ENCODE measurements around the gene GTF2F2.
A peak's percentile ranks its signal among the peaks of the same experiment; 100 is the strongest.
"Not testable (repeated sequence)": the region's sequence is repeated elsewhere in the genome, so short reads cannot be mapped to it uniquely, and the experiment has no call there.

The GTF2F2 gene

DNA sequence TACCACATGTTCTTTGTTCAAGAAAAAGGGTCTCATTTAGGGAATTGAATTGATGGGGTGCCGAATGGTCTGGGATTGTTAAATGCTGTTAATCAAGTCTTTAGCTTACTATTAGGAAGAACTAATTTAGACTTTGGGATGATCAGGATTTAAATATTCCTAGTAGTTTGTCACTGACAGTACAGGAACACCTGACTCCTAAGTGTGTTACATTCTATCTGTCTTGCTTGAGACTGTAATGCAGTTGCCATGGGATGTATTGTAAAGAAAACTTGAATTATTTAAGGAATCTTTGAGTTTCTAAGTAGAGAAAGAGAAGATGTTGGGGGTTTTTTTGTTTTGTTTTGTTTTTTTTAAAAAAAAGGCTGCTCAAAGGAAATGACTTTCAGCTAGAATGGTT, 98.4 kb downstream of the GTF2F2 start:
- DNase-seq (ENCODE audit: low spot score), result no peak

DNA sequence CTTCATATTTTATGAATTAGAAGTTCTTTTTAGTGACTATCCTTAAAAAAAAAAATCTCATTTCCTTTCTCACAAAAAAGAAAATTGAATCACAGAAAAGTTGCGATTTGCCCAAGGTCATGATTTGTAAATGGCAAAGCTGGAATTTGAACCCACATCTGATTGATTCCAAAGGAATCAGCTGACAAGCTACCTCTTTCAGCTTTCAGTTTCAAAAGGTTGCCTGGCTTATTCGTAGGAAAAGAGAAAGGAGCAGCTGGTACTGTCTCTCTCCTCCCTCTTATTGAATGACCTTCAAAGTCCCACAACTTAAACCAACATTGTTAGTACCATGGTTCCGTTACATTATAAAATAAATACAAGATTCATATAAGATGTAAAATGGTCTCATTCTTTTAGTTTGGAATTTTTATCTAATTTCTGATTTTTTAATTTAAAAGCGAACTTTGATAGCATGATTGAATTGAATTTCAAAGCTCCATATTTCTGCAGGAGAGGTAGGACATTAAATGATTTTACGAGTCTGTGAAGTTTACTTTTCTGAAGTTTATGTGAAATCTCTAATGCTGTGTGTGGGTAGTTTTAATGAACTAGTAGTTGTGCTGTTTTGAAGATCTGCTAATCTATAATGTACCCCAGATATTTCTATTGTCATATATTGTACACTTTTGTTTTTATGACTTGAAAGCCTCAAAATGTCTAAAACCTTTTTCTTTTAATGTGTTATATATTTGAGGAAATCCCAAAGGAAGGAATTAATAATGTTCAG, 99.0 kb downstream of the GTF2F2 start:
- no peak for DNase-seq (ENCODE audit: low spot score)

DNA sequence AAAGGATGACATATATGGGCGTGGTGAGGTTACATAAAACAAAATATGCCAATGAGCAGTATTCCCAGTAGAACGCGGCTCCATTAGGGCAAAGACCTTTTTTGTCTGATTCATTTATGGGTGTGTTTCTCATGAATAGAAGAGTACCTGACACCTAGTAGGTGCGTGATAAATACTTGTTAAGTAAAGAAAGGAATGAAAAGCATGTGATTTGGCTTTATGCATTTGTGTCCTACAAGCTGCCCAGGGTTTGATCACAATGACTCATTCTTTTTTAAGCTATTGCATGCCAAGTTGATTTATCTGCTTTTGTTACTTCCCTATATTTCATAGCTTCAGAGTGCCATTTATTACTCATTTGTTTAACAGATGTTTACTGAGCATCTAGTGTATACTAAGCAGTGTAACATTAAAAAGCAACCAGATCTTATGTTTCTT, 99.6 kb downstream of the GTF2F2 start:
- DNase-seq (ENCODE audit: low spot score), result no peak

DNA sequence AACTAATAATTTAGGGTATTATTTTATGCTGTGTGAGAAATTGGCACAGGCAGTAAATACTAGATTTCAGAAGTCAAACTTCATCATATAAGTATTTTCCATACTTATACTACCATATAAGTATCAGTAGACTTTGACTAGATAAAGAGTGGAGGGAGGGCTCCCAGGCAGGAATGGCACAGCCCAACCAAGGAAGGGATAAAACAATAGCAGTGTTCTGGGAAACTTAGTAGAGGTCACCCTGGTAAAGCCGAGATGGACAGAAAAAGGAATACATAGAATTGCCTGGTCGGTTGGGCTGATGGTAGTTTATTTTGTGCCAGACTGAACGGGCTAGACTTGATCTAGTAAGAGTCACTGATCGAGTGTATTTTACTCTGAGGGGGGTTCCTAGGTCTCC, 100.1 kb downstream of the GTF2F2 start:
- no peak for DNase-seq (ENCODE audit: low spot score)

DNA sequence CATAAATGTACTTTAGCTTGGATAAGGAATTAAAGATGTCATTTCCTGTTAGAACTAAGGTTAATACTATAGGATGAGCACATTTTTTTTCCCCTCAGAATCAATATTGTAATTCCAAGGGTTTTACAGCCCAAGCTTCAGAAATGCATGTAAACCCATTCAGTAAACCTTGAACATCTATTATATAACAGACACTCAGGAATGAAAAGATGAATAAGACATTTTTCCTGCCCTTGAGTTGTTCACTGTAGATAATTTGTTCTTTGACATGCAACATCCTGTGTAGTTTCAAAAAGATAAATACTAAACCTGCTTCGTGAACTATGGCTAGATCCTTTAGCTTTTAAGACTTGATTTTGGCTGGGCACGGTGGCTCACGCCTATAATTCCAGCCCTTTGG, 102.2 kb downstream of the GTF2F2 start:
- no peak for DNase-seq (ENCODE audit: low spot score)

DNA sequence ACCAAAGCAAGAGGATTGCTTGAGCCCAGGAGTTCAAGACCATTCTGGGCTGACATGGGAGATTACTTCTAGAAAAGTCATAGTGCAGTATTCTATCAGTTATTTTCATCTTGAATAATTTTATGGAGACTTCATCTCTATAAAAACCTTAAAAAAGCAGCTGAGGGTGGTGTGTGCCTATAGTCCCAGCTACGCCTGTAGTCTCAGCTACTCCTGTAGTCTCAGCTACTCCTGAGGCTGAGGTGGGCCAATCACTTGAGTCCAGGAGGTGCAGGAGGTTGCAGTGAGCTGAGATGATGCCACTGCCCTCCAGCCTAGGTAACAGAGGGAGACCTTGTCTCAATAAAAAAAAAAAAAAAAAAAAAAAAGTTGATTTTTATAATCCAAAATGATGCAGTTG, 102.6 kb downstream of the GTF2F2 start:
- no peak for DNase-seq (ENCODE audit: low spot score)

DNA sequence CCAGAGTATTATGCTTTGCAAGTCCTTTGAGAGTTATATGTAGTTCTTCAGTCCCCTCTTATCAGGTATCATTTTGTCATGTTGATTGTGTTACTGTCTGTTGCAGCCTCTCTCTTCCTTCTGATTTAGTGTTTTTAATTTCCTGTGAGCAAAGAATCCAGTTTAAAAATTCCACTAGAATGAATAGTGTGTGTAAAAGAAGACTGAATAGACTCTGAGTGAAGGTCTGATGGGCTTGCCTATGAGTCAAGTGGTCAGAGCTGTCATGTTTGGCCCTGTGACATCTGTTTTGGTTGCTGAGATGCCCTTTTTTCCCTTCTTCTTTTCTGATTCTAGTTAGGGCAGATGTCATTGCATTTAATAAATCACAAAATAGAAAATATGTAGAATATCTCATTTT, 103.9 kb downstream of the GTF2F2 start:
- no peak for DNase-seq (ENCODE audit: low spot score)

DNA sequence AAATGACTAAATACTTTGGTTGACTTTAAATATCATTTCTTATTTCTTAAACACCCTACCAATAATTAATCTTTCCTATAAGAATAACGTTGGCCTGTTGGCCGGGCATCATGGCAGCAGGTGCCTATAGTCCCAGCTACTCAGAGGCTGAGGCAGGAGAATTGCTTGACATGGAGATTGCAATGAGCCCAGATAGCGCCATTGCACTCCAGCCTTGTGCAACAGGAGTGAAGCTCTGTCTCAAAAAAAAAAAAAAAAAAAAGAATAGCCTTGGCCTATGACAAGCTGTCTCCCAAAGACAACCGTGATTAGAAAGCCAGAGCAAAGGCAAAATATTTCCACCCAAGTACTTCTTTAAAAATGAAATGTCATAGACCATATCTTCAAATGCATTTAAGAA, 105.1 kb downstream of the GTF2F2 start:
- no peak for DNase-seq (ENCODE audit: low spot score)

DNA sequence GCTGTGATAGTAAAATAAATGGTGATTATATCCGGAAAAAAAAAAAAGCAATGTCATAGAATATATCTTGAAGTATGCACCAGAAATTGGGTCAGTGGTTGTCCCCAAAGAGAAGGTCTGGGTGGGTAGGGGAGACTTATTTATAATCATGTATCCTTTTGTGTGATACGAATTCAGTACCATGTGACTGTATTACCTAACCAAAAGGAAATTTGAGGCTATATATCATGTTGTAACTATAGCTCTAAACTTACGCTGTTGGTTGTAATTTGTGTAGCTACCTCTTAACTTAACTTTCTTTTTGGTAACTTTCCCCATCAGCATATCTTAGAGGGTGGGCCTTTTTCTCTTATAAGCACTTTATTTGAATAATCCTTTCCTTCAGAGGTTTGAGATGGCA, 105.7 kb downstream of the GTF2F2 start:
- DNase-seq (ENCODE audit: low spot score), result no peak

DNA sequence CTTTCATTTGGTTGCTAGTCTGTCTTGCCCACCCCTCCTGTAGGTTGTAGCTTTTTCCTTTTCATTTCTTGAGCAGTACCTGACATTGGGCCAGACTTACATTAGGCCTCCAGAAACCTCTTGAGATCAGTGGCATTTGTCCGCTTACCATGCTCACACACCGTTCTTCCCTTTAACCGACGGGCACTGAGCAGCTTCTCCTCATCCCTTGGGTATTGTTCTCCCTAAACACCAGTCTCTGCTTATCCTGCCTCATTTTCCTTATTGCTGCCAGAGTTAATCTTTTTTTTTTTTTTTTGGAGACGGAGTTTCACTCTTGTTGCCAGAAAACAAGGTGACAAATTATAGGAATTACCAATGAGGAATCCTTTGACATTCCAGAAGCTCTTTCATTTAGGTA, 107.7 kb downstream of the GTF2F2 start:
- no peak for DNase-seq (ENCODE audit: low spot score)

DNA sequence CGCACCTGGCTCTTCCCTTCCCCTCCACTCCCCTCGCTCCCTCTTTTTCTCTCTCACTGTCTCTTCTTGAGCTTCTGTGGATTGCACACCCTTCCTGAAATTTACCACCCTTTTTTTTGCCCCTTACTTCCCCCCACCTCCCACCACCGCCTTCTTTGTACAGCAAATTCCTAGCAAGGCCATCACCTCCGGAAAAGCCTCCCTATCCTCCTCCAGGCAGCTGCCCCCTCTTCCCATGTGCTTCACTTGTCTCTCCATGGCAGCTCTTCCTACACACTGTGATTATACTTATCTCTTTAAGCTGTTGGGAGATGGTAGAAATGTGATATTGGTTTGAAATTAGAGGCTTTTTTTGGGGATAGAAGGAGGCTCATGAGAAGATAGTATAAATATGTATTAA, 108.9 kb downstream of the GTF2F2 start:
- DNase-seq (ENCODE audit: low spot score), result no peak

DNA sequence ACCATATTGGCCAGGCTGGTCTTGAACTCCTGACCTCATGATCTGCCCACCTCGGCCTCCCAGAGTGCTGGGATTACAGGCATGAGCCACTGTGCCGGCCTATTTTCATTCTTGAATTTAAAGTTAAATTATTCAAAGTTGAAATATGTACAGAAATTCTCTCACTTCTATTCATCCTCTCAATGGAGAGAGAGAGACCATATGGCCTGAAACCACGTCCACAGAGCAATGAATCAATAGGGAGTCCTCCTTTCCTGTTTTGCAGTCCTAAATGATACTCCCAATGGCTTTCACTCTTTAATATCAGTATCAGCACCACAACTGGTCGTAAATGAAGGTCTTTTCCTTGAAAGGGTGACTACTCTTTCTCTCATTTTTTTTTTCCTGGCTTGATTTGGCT, 111.0 kb downstream of the GTF2F2 start:
- no peak for DNase-seq (ENCODE audit: low spot score)

DNA sequence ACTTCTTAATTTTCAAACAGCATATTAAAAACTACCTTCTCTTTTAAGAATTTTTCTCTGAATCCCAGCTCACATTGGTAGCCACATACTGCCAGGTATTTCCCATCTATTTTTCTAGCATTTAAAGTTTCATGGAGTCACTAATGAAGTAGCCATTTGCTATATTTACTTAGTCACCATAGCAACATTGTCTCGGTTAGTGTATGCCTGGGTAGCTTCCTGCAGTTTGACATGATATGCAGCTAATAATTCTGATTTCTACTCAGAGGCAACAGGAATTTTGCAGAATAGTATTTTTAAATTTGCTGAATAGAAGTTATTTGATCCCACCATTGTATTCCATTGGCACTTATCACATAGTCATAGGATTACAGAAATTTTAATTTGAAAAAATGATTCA, 111.4 kb downstream of the GTF2F2 start:
- DNase-seq (ENCODE audit: low spot score), result no peak

DNA sequence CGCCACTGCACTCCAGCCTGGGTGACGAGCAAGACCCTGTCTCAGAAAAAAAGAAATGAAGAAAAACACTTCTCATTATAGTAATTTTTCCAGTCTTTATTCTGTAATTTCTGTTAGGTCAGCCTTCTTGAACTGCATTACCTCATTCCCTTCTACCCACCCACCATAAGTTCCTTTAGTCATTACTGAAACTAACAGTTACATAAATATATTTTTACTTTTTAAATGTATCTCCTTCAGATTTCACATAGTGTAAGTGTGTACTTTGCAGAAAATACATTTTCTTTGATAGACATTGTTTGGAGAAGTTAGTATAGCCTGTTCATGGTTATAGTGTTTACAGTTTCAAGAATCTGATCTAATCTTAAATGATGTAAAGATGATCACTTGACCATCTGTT, 112.3 kb downstream of the GTF2F2 start:
- DNase-seq (ENCODE audit: low spot score), result no peak

DNA sequence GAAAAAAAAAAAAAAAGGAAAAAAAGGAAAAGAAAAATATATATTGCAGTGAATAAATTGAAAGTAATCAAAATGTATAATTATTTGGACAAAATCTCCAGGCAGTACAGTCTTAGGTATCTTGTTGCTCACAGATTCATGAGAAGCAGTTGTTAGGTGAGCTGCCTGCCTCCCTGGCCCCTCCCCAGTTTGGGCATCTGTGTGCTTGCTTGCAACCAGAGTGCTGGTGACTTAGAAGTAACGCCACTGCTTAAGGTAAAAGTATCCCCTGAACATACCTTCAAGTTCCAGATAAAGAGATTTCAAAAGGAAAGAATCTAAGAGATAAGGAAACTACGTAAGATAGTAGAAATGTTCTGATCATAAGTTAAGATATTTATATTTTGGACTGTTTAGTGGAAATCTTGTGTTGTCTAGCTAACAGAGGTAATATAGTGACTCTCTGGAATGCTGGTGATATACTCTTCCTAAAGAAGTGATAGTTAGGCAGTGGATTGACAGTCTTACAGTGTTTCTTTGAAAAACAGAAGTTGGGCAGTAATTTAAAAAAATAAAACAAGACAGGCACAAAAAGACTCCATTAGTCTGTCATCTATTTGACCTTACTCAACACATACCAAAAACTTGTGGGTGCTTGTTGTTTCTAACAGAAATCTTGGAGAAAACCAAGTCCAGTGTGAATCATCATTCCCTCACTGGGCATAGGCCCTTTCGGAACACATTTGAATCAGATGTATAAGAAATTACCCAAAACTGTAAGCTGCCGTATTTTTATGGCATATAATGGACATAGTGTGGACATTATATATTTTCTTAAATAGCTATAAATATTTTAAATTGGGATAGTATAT, 118.9 kb downstream of the GTF2F2 start:
- DNase-seq (ENCODE audit: low spot score), result no peak

DNA sequence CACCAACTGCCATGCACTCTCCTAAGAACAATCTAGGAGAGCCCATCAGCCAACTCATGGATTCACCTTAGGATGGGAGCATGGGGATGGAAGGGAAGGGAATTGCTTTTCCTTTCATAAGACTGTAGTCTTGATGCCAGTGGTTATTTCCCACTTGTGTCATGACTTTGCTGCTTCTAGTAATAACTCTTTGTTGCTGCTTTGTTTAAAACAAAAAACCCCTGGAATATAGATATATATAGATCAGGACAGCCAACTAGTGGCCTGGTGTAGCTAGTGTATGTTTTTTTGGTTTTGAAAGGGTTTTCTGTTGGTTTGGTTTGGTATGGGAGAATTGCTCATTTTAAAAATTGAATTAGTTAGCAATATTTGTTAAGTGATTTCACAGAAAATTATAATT, 119.8 kb downstream of the GTF2F2 start:
- no peak for DNase-seq (ENCODE audit: low spot score)

DNA sequence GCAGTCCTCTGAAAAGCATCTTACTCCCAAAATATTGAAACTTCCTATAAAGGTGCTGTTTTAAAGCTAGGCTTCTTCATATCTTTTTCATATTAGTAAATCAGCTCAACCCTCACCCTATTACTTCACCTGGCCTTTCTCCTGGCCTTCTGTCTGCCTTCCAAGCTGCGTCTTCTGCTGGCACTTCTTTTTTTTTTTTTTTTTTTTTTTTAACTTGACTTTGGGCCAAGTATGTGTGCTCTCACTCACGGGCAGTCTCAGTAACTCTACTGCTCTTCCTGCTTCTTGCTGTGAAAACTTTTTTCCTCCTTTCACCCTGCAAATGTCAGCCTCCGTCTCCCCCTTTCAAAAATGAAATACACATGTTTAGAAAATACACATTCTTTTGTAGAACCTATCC, 121.8 kb downstream of the GTF2F2 start:
- peak; percentile 45 for DNase-seq (ENCODE audit: low spot score)

DNA sequence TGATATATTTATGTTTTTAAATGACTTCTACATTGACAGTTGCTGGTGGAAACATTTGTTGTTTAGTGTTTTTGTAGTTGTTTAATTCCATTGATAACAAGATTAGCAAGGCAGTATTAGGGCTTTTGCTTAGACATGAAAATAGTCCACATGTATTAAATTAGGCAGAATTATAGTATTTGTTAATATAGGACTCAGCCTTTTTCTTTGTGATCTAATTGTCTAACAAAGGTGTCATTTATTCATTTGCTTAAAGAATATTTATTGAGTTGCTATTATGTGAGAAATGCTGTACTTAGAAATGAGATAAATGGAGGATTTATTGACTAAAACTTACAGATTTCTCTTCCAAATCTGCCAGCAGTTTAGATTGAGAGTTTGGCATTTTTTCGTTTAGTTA, 122.2 kb downstream of the GTF2F2 start:
- DNase-seq (ENCODE audit: low spot score), result no peak

DNA sequence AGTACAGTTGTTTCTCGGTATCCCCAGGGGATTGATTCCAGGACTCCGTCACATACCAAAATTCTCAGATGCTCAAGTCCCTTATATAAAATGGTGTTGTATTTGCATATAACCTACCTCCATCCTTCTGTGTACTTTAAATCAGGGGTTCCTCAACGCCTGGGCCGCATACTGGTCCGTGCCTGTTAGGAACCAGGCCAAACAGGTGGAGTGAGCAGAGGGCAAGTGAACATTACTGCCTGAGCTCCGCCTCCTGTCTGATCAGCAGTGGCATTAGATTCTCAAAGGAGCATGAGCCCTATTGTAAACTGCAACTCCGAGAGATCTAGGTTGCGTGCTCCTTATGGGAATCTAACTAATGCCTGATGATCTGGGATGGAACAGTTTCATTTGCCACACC, 122.8 kb downstream of the GTF2F2 start:
- no peak for DNase-seq (ENCODE audit: low spot score)

DNA sequence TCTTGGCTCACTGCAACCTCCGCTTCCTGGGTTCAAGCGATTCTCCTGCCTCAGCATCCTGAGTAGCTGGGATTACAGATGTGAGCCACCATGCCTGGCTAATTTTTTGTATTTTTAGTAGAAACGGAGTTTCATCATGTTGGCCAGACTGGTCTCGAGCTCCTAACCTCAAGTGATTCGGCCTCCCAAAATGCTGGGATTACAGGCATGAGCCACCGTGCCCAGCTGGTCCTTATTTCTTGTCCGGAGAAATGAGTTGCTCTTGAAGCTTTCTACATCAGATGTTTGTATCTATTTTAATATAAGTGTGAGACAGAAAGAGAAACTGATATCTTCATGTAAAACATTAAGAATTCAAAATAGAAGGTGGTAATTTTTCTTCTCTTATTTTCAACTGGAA, 124.4 kb downstream of the GTF2F2 start:
- DNase-seq (ENCODE audit: low spot score), result not testable (repeated sequence)

DNA sequence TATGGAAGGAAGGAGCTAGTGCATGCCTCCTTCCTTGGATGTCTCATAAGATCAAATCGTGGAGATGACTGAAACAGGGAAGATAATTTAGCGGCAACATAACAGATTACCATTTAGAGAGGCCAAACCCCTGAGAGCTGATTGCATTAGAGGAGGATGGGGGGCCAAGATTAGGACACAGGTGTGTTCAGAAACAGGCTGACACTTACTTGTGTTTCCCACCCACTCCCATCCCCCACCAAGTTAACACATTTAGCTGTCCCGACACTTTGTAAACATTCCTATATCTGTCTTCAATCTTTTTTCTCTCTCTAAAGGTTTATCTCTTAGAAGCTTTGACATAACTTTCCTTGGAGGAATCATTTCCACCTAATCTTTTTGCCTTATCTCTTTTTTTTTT, 129.4 kb downstream of the GTF2F2 start:
- DNase-seq (ENCODE audit: low spot score), result no peak

DNA sequence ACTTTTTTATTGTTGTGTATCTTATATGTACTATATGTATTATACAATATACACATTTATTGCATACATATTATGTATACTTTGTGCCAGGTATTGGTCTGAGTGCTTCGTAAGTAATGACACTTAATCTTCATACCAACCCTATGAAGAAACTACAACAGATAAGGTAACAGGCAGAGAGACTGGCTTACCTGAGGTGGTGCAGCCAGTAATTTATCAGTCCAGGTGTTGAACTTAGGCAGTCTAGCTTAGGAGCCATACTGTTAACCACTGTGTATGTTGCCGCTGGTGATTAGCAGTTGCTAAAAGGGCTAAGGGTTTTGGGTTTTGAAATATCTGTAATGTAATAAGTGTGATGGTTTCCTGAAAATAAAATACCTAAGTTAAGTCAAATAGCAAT, 134.1 kb downstream of the GTF2F2 start:
- no peak for DNase-seq (ENCODE audit: low spot score)

DNA sequence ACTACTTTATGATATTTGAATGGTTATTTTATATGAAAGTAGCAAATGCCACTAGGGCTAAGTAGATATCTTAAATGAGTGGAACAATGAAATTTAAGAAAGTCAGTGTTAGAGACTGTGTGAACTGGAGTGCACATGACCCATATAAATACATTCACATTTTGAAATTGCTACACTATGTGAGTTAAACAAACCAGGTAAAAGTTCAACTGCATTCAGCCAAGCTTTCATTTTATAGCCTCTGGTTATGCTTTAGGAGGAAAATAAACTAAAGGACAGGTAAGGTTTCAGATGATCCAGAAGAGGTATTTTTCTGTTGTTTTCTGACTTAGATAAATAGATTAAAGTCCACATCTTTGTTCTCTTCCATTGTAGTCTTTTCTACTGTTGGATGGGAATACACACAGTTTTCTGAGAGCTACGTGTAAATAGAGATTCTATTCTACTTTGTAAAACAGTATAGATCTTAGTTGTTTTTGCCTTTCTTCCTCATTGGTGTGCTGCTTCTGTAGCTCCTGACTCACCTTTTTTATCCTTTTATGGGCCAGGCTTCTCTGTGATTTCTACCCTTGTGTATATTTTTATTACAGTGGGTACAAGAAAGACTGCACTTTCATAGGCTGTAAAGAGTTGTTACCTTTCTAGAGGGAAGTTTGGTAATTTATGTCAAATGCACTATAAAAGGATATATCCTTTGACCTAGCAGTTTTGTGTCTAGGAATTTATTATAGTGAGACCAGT, 135.1 kb downstream of the GTF2F2 start:
- no peak for DNase-seq (ENCODE audit: low spot score)

Data from cerebellar cortex (tissue), 1 donor.